K562 (cell line): ENCODE data around the gene ZFYVE28. TPM values are rescaled to one million over a fixed set of nuclear protein-coding genes. Genes with fewer than 3 reads are reported as not detected.
A peak's percentile ranks its signal among the peaks of the same experiment; 100 is the strongest.

ENCODE experiments used
- ATAC-seq: fragments of 200-7000 bp; cut with Tn5 transposase; 3 replicates; pipeline ENCODE4 v1.9.1; 2020; ENCODE audit warnings: moderate library complexity
- BruUV-seq: library from RNA; stranded (reverse); fragments of 400-500 nt; replicated peaks from 2 replicates; lab custom pipeline; 2021; lab: Mats Ljungman, UMichigan
- CTCF ChIA-PET: fragments of 300-600 bp; formaldehyde crosslinking; extraction: SDS; loops from one replicate; lab custom pipeline; 2021; ENCODE audit warnings: low intra/inter-chr PET ratio; lab: Yijun Ruan, JAX
- POLR2A ChIA-PET: fragments of 300-600, 350-650 bp; sonication (Branson Sonifier 250); formaldehyde crosslinking; extraction: SDS; loops from one replicate; lab custom pipeline; 2021; ENCODE audit warnings: antibody characterized with exemption, inconsistent platforms; lab: Yijun Ruan, JAX
- DNase-seq, 4 experiments: peaks; one replicate each; pipeline versions ENCODE4 v3.0.0 to v3.0.0-alpha.2; 2011 to 2018; ENCODE audit warnings: low spot score in 3 of 4, mixed read lengths in 3 of 4; ENCODE audit errors: extremely low read depth in 1 of 4
- FAIRE-seq: peaks from 2 replicates; lab custom pipeline; 2011; peaks lifted over from hg19 to GRCh38; lab: Jason Lieb, UNC
- H2AFZ ChIP-seq: 2 replicates; pipeline ENCODE4 v1.6.0; 2011; ENCODE audit warnings: low read depth, low read length, control low read depth, inconsistent platforms
- H3K27ac ChIP-seq: fragments of 200-600 bp; 3 replicates; pipeline ENCODE4 v1.8.0; 2011; ENCODE audit warnings: low read depth, mild to moderate bottlenecking, control low read depth, inconsistent platforms, low read length, moderate library complexity, mixed read lengths; ENCODE audit errors: extremely low read depth
- H3K27me3 ChIP-seq, 2 experiments: fragments of 300-600 bp in 1 of 2; 2 replicates in 1 of 2; 3 replicates in 1 of 2; pipeline versions ENCODE4 v1.6.0 to v1.8.0; 2011; ENCODE audit warnings: inconsistent platforms in 2 of 2, low read length in 2 of 2, mild to moderate bottlenecking in 1 of 2, mixed read lengths in 1 of 2, moderate library complexity in 1 of 2; ENCODE audit not compliant: control insufficient read depth in 2 of 2, insufficient read depth in 2 of 2
- H3K36me3 ChIP-seq: fragments of 300-600 bp; 3 replicates; pipeline ENCODE4 v1.8.0; 2011; ENCODE audit warnings: mild to moderate bottlenecking, low read length, inconsistent platforms; ENCODE audit not compliant: control insufficient read depth, insufficient read depth
- H3K4me1 ChIP-seq, 2 experiments: fragments of 200-600 bp in 1 of 2; replicated peaks in 1 of 2; 2 replicates in 1 of 2; 3 replicates in 1 of 2; pipeline versions ENCODE4 v1.5.1 to v1.8.0; 2011; ENCODE audit warnings: inconsistent platforms in 2 of 2, low read length in 2 of 2, mild to moderate bottlenecking in 1 of 2, mixed read lengths in 1 of 2, moderate library complexity in 1 of 2; ENCODE audit not compliant: control insufficient read depth in 2 of 2, insufficient read depth in 2 of 2
- H3K4me2 ChIP-seq: 2 replicates; pipeline ENCODE4 v1.6.1; 2011; ENCODE audit warnings: low read length, control low read depth, inconsistent platforms, mixed read lengths; ENCODE audit not compliant: insufficient read depth
- H3K4me3 ChIP-seq: fragments of 200-600 bp; sonication (generic), shearing (Covaris generic); 2 replicates; pipeline ENCODE4 v1.5.1; 2016; ENCODE audit warnings: control low read depth, inconsistent platforms
- H3K79me2 ChIP-seq: fragments of 200-600 bp; 3 replicates; pipeline ENCODE4 v1.8.0; 2011; ENCODE audit warnings: low read length, inconsistent platforms; ENCODE audit not compliant: control insufficient read depth, insufficient read depth
- H3K9ac ChIP-seq, 2 experiments: 2 replicates each; pipeline versions ENCODE4 v1.6.0 to v1.6.1; 2011; ENCODE audit warnings: low read depth in 2 of 2, low read length in 2 of 2, control low read depth in 1 of 2, inconsistent platforms in 1 of 2, mild to moderate bottlenecking in 1 of 2, mixed read lengths in 1 of 2; ENCODE audit not compliant: insufficient read depth in 1 of 2
- H3K9me1 ChIP-seq: one replicate; pipeline ENCODE4 v1.6.0; 2011; ENCODE audit warnings: inconsistent platforms, mild to moderate bottlenecking, low read length, moderate library complexity; ENCODE audit not compliant: control insufficient read depth, insufficient read depth
- H3K9me3 ChIP-seq: replicated peaks from 2 replicates; pipeline ENCODE4 v1.5.1; 2011; ENCODE audit warnings: low read depth, low read length, inconsistent platforms; ENCODE audit not compliant: control insufficient read depth, insufficient read depth
- H4K20me1 ChIP-seq: replicated peaks from 2 replicates; pipeline ENCODE4 v1.6.1; 2011; ENCODE audit warnings: low read length, inconsistent platforms, mixed read lengths; ENCODE audit not compliant: control insufficient read depth, insufficient read depth
- BCOR ChIP-seq: fragments of 450-650 bp; IDR thresholded peaks from 2 replicates; pipeline ENCODE4 v1.6.1; 2016
- HDAC2 ChIP-seq: fragments of 450-650 bp; IDR thresholded peaks from 2 replicates; pipeline ENCODE4 v1.6.1; 2016; ENCODE audit warnings: mild to moderate bottlenecking
- KDM1A ChIP-seq, 2 experiments: fragments of 450-650 bp; IDR thresholded peaks; 2 replicates each; pipeline ENCODE4 v1.6.1; 2016; ENCODE audit warnings: mild to moderate bottlenecking in 2 of 2
- MLX ChIP-seq, 2 experiments: fragments of 450-650 bp in 1 of 2; sonication (generic) in 1 of 2; formaldehyde crosslinking; conservative IDR thresholded peaks; 2 replicates each; pipeline versions ENCODE4 v1.4.0 to v1.8.1; 2020 to 2022; ENCODE audit warnings: mild to moderate bottlenecking in 1 of 2, missing genetic modification reagents in 1 of 2
- RBM25 ChIP-seq: fragments of 200-400 bp; formaldehyde crosslinking; IDR thresholded peaks from 2 replicates; pipeline ENCODE4 v1.6.1; 2018; ENCODE audit warnings: low read length, low read depth, moderate library complexity; ENCODE audit not compliant: severe bottlenecking
- RCOR1 ChIP-seq, 2 experiments: IDR thresholded peaks; 2 replicates each; pipeline ENCODE4 v1.6.1; 2012; ENCODE audit warnings: low read depth in 2 of 2, low read length in 2 of 2, borderline replicate concordance in 1 of 2, improper control_type of control experiment in 1 of 2
- SETDB1 ChIP-seq: IDR thresholded peaks from one replicate; pipeline ENCODE4 v1.6.1; 2012; ENCODE audit warnings: low read length, control low read depth, inconsistent platforms
- SIRT6 ChIP-seq: IDR thresholded peaks from one replicate; pipeline ENCODE4 v1.6.1; 2012; ENCODE audit warnings: low read depth, mild to moderate bottlenecking, control low read depth, inconsistent platforms, low read length, moderate library complexity
- SMARCA5 ChIP-seq: fragments of 450-650 bp; IDR thresholded peaks from 2 replicates; pipeline ENCODE4 v1.6.1; 2016
- ZNF121 ChIP-seq: sonication (generic); formaldehyde crosslinking; conservative IDR thresholded peaks from 2 replicates; pipeline ENCODE4 v1.8.0; 2022; ENCODE audit warnings: missing genetic modification reagents
- WGBS: fragments of 100-300 bp; shearing (Covaris generic); methylation state at CpG from one replicate; pipeline ENCODE4 v1.1.6; 2016; ENCODE audit warnings: low coverage, mixed read lengths; ENCODE audit not compliant: insufficient coverage; ENCODE audit errors: missing lambda C conversion rate; 5-methylcytosine and 5-hydroxymethylcytosine counted together
- in situ Hi-C: fragments of 300-500 bp; cut with MboI; formaldehyde crosslinking; loops from 4 replicates; pipeline ENCODE4 v1.15.0; 2018; ENCODE audit warnings: inconsistent platforms, mixed read lengths
- intact Hi-C: fragments of 100-400 bp; cut with micrococcal nuclease; formaldehyde crosslinking; loops from 2 replicates; pipeline ENCODE4 v1.14.2; 2022
- polyA plus RNA-seq, 8 experiments: library from polyadenylated mRNA; depleted of rRNA in 4 of 8; stranded (reverse) in 5 of 8; unstranded in 3 of 8; fragments of >200 nt; fragmentation: Nextera tagmentation in 2 of 8; fragmentation: Illumina TruSeq in 1 of 8; extraction: Ambion mirVana in 2 of 8; extraction: Trizol in 1 of 8; gene quantifications; 2 replicates each; pipeline versions ENCODE4 v1.2.1 to v1.2.3, GENCODE V29; 2011 to 2014; ENCODE audit warnings: inconsistent platforms in 1 of 8, missing spikeins in 1 of 8
- total RNA-seq, 7 experiments: library from RNA; depleted of rRNA in 6 of 7; stranded (reverse); fragments of >200 nt in 6 of 7; fragmentation: Illumina TruSeq in 2 of 7; extraction: Trizol in 2 of 7; gene quantifications; 2 replicates each; pipeline versions ENCODE4 v1.2.1 to v1.2.3, GENCODE V29; 2011 to 2021; ENCODE audit warnings: low replicate concordance in 1 of 7

ZFYVE28 gene
- total and polyA plus RNA-seq, 9 of the 15 experiments (the other 6 are each of a cell fraction or from before 2014, with no cell fraction given), result 1.3 to 24.8 (median 8.9) TPM

GRCh38 chr4:2415213-2415612 is 3.2 kb downstream of the ZFYVE28 start:
- H3K36me3 ChIP-seq, result no peaks in the 10 kb centered on the region
- CTCF ChIA-PET, result no interaction called here
- peak overlapping the region in 1 of 2 experiments; percentile 60; a peak in 1 of 4 replicates for H3K9ac ChIP-seq
- H3K4me1 ChIP-seq, result peaks cover 56 to 73% of the 10 kb centered on the region in 2 experiments
- DNase-seq (no peak), ATAC-seq (no peak), FAIRE-seq (no peak)
- no peaks in the 10 kb centered on the region for H3K9me3 ChIP-seq
- in situ Hi-C loops, result no loop called here
- no peaks in the 10 kb centered on the region; a peak in 1 of 5 replicates for H3K27me3 ChIP-seq
- WGBS, result 92% methylated on average over 3 of the region's 3 CpGs
- H3K4me2 ChIP-seq, result no peak overlapping the region
- no peaks in the 10 kb centered on the region for H3K9me1 ChIP-seq
- intact Hi-C loops, result loop anchor here (5.0 to 10.0 kb wide), 4 partner anchors 33 to 543 kb away; partner anchors contain the start of genes HAUS3, MXD4, NSD2 and POLN
- no peak overlapping the region for H3K4me3 ChIP-seq
- no peak overlapping the region for H2AFZ ChIP-seq
- POLR2A ChIA-PET, result interaction anchor here (0.6 to 1.9 kb wide), 6 partner anchors 8 to 195 kb away, joined by 3 to 7 read pairs (median 6); no protein-coding TSS in a partner anchor
- 0 out of 4 replicates have a peak, but pooled peaks of 1 of the 2 experiments have one; percentile 23 for TF ChIP-seq RCOR1 (IDR thresholded peaks at IDR 0.05; ENCODE audit: borderline replicate concordance in 1 of 2, low read depth in 2 of 2, low read length in 2 of 2)
- 0 out of 2 replicates have a peak, but pooled peaks have one; percentile 16 for TF ChIP-seq HDAC2
- peak; percentile 56 to 76; a peak in 3 of 4 replicates for TF ChIP-seq KDM1A (IDR thresholded peaks at IDR 0.05)
- TF ChIP-seq ZNF121 (CRISPR knock-in tag), result peak; percentile 95
- TF ChIP-seq SIRT6, result no peak
- TF ChIP-seq RBM25, result peak; percentile 84
- TF ChIP-seq SETDB1, result no peak
- peak; percentile 84 for TF ChIP-seq BCOR
- no peak for TF ChIP-seq MLX (CRISPR knock-in tag; conservative IDR thresholded peaks at IDR 0.05)
- TF ChIP-seq SMARCA5, result 0 out of 2 replicates have a peak, but pooled peaks have one; percentile 26
- TF ChIP-seq, all 486 proteins: peak for 7
- Histone ChIP-seq H4K20me1 (no peaks in the 10 kb centered on the region; the same call in 1 of the 2 replicates), H3K27ac (no peak overlapping the region; the same call in 2 of the 3 replicates), H3K79me2 (peaks cover 79% of the 10 kb centered on the region)
- BruUV-seq, result no TSS peak
